NCI-H510A treated with DMSO at 0.1 percent for 48 hours (cell line): ENCODE data around the gene MED16.
"Not testable (repeated sequence)": the region's sequence is repeated elsewhere in the genome, so short reads cannot be mapped to it uniquely, and the experiment has no call there.

Experiments
- DNase-seq: peaks from one replicate; lab custom pipeline; 2025; lab: John Stamatoyannopoulos, UW

Gene MED16

DNA sequence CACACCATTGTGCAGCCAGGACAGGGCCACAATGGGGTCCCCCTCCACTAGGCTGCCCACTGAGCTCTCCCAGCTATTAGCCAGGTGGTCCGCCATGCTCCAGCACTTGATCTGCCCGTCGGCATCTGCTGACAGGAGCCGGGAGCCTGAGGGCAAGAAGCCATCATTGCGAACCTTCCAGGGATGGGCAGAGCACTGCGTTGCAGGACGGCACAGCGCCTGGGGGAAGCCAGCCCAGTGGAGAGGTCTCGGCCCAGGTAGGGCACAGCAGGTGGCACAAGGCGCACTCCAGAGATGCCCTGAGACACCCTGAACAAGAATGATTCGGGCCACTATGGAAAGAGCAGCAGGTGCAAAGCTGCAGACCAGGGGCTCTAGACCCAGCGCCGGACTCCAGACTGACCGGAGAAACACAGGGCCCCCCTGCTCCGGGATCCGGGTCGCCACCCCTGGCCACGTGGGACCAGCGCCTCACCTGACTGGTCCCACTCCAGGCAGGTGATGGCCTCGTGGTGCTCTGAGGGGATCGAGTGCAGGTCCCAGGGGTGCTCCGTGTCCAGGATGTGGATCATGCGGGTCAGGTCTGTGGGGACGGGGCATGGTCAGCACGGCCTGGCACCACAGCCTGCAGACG lies 3.2 kb downstream of the MED16 start:
- no peak for DNase-seq

GRCh38 chr19:888581-889385 lies 4.2 kb downstream of the MED16 start:
- DNase-seq: no peak

- DNase-seq: no peak
Observed at GRCh38 chr19:887599-887998, 5.4 kb downstream of the MED16 start.

DNA sequence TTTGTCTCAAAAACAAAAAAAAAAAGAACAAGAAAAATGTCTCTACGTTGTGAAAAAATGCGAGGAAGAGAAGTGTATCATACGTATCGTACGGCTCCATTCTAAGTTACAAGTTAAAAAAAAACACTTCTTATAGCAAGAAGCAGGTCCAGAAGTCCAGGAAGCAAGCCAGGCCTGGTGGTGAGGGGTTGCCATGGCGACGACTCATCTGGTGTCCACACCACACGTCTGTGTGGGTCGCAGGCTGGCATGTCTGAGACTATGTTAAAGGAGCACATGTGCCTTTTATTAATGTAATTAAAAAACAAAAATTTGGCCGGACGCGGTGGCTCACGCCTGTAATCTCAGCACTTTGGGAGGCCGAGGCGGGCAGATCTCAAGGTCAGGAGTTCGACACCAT lies 5.9 kb downstream of the MED16 start:
- DNase-seq: no peak

DNA sequence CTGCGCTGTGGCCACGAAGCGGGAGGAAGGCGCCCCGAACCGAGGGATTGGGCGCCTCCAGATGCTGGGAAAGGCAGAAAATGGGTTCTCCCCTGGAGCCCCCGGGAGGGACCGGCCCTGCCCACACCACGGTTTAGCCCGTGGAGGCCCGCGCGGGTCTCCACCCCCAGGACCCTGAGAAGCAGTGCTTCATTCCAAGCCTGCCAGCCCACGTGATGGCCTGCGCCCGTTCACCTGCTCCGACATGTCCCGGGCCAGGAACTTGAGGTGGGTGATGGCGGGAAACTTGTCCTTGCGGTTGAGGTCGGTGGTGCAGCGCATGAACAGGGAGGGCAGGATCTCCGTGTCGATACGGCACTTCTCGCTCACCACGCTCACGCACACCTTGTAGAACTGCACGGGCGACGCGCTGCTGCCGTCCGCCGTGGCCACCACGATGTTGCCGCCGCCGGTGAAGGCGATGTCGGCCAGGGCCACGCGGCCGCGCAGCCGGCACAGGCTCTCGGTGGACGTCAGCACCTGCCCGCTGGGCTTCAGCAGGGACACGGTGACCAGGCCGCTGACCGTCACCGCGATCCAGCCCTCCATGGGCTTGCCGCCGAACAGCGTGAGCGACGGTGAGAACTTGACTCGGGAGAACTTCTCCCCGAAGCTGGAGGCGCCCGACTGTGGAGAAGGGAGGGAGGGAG lies 7.3 kb downstream of the MED16 start:
- no peak for DNase-seq

DNA sequence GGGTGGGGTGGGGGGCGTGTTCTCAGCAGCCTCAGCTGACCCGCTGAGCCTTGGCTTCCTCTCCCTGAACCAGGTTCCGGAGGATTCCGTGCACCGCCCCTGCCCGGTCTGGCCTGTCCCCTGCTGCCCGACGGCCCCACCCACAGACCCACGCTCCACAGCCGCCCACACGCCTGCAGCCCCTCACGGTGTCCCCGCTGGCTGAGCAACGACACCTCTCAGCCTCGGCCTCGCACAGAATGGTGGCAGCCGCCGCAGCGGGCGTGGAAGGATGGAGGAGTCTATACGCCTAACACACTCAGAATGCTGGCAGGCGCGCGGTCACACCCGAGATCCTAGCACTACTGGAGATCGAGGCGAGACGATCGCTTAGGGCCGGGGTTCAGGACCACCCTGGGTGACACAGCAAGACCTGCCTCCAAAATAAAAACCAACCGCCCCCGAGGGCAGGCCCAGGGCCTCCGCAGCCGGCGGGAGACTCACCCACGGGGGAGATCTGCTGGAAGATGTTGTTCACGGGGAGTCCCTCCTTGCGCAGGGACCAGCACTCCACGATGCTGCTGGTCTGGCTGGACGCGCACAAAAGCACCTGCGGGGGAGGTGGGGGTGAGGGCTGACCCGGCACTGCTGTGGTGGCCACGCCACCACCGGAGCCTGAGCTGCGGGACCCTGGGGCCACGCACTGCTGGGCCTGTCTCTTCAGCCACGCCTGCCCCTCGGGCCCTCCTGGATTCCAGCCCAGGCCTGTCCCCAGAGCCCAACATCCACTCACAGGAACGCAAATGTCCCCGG lies 8.4 kb downstream of the MED16 start:
- no peak for DNase-seq

DNA sequence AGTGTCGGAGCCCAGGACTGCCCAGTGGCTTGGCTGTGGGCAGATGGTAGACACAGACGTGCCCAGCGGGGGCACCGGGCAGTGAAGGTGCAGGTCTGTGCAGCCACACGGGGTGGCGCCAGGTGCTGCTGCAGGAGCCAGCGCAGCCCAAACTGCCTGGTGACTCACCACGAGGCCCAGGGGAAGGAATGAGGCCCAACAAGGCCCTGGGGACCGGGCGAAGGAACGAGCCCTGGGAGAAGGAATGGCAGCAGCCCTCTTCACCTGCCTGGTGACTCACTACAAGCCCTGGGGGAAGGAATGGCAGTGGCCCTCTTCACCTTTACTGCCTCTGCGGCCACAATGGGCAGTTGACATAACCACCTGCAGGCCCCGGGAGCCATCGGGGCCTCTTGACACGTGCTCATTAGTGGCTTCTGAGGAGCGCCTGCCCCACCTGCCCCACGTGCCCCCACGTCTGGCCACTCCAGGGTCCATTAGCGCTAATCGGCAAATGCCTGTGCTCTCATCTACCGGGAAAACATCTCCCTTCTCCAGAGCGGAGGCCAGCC lies 9.3 kb downstream of the MED16 start:
- no peak for DNase-seq

- no peak for DNase-seq
Observed at GRCh38 chr19:882871-883497, 10.0 kb downstream of the MED16 start.

- DNase-seq: no peak
Observed at GRCh38 chr19:881385-882071, 11.5 kb downstream of the MED16 start.

GRCh38 chr19:879711-880438 lies 13.1 kb downstream of the MED16 start:
- DNase-seq: no peak

GRCh38 chr19:878751-879561 lies 14.0 kb downstream of the MED16 start:
- not testable (repeated sequence) for DNase-seq

- not testable (repeated sequence) for DNase-seq
Observed at GRCh38 chr19:877992-878660, 14.9 kb downstream of the MED16 start.

- DNase-seq: no peak
Observed at GRCh38 chr19:876780-877314, 16.1 kb downstream of the MED16 start.

- no peak for DNase-seq
Observed at GRCh38 chr19:876089-876488, 16.9 kb downstream of the MED16 start.

GRCh38 chr19:875265-875879 lies 17.6 kb downstream of the MED16 start:
- no peak for DNase-seq

DNA sequence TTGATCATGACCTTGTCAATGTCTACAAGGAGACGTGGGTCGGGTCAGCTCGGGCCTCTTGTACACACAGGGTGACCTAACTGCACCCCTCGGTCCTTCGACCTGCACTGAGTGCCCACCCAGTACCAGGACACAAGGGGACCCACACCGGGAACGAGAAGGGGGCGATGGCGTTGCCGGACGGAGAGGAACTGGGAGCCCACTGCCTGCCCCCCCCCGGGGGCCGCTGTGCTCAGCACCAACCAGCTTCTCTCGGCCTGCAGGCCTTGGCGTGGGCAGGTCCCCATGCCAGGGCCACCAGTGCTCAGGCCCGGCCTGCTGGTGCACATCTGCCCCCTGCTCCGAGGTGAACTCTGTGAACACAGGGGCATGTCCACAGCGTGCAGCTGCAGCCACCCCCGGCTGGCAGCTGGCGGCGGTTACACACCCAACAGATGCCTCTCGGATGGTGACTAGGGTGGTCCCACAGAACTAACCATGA lies 19.4 kb downstream of the MED16 start:
- DNase-seq: no peak

DNA sequence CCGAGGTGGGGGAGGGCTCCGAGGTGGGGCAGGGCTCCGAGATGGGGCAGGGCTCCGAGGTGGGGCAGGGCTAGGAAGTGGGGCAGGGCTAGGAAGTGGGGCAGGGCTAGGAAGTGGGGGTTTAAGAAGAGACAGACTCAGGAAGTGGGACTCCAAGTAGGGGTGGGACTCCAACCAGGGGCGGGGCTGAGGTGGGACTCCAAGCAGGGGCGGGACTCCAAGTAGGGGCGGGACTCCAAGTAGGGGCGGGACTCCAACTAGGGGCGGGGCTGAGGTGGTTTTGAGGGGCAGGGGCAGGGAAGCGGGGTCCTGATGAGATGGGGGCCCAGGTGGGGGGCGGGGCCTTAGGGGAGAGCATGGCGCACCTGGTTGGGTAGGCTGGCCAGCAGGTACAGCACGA lies 19.9 kb downstream of the MED16 start:
- no peak for DNase-seq
